Adrenal gland (tissue), 12 donors: ENCODE results near the gene PACRG. TPM values are rescaled to one million over a fixed set of nuclear protein-coding genes. Genes with fewer than 3 reads are reported as not detected.

Source experiments
- DNase-seq, 7 donors: peaks; one replicate each; pipeline ENCODE4 v3.0.0-alpha.2; 2019 to 2020
- H3K27ac ChIP-seq, 5 donors: fragments of 200-600 bp; sonication (generic) in 4 of 5; 1 replicate in 3 of 5; 2 replicates in 2 of 5; pipeline versions ENCODE4 v1.5.1 to v1.8.0; 2016 to 2020; ENCODE audit warnings: mild to moderate bottlenecking in 1 of 5
- H3K27me3 ChIP-seq: fragments of 200-600 bp; 2 replicates; pipeline ENCODE4 v1.8.0; 2021
- H3K36me3 ChIP-seq, 2 donors: fragments of 200-600 bp; replicated peaks in 1 of 2; 1 replicate in 1 of 2; 2 replicates in 1 of 2; pipeline versions ENCODE4 v1.5.1 to v1.8.0; 2018 to 2022
- H3K4me1 ChIP-seq, 2 donors: fragments of 200-600 bp; replicated peaks in 1 of 2; 1 replicate in 1 of 2; 2 replicates in 1 of 2; pipeline versions ENCODE4 v1.5.1 to v1.8.0; 2018 to 2021
- H3K4me3 ChIP-seq, 4 donors: fragments of 200-600 bp; sonication (generic) in 3 of 4; one replicate each; pipeline ENCODE4 v1.5.1; 2016 to 2018
- H3K9me3 ChIP-seq, 3 donors: fragments of 200-600 bp; sonication (generic) in 1 of 3; replicated peaks in 1 of 3; 1 replicate in 2 of 3; 2 replicates in 1 of 3; pipeline versions ENCODE4 v1.5.1 to v1.8.0; 2016 to 2021
- CTCF ChIP-seq, 6 experiments: fragments of 450-650 bp in 4 of 6; fragments of 200-600 bp in 2 of 6; sonication (generic) in 1 of 6; IDR thresholded peaks; 1 replicate in 5 of 6; 2 replicates in 1 of 6; pipeline versions ENCODE4 v1.5.1 to v1.8.0; 2016 to 2021; ENCODE audit warnings: antibody characterized with exemption in 6 of 6, mild to moderate bottlenecking in 2 of 6, moderate library complexity in 1 of 6
- POLR2A ChIP-seq, 2 donors: fragments of 450-650 bp; IDR thresholded peaks; one replicate each; pipeline ENCODE4 v1.6.1; 2017; ENCODE audit warnings: antibody characterized with exemption in 2 of 2, mild to moderate bottlenecking in 2 of 2, moderate library complexity in 1 of 2
- WGBS, 4 donors: extraction: QIAGEN DNeasy Blood & Tissue Kit in 2 of 4; methylation state at CpG; one replicate each; pipeline versions ENCODE4 v1.1.5 to v1.1.7; 2013 to 2017; 5-methylcytosine and 5-hydroxymethylcytosine counted together
- intact Hi-C, 2 donors: fragments of 100-400 bp; cut with DNase I; formaldehyde crosslinking; loops; one replicate each; pipeline versions ENCODE4 v1.14.1 to v1.15.0; 2022 to 2023
- polyA plus RNA-seq, 3 donors: library from polyadenylated mRNA; stranded (reverse); fragments of 200-250 nt in 2 of 3; fragments of 350-450 nt in 1 of 3; fragmentation: Illumina TruSeq in 1 of 3; extraction: RNeasy Lipid Tissue Mini Kit (QIAGEN cat#74804) in 1 of 3; gene quantifications; one replicate each; pipeline ENCODE4 v1.2.3, GENCODE V29; 2013 to 2014
- total RNA-seq, 9 donors: library from RNA; depleted of rRNA in 4 of 9; stranded (reverse); fragments of >200 nt in 4 of 9; fragments of 120-200 nt in 1 of 9; fragmentation: NEBNext Ultra II Directional in 1 of 9; extraction: Animal tissue kit (Norgen Biotek cat#: 25700) in 1 of 9; gene quantifications; one replicate each; pipeline versions ENCODE4 v1.1.0 to v1.2.4, GENCODE V29; 2013 to 2023
- donor health status: healthy with polysubstance abuse.
- donor health status: Bipolar disorder and iron deficiency.
- donor health status: DM: yes; HTN: yes; CAD: no.
- donor health status: DM: no; HTN: no; CAD: no.
- donor health status: DM: no; HTN: no; CAD: no.
- donor health status: DM: yes; HTN: yes; CAD: no.

Gene PACRG
- total and polyA plus RNA-seq, 12 donors, result 0.18 to 6.1 (median 1.4) TPM

DNA sequence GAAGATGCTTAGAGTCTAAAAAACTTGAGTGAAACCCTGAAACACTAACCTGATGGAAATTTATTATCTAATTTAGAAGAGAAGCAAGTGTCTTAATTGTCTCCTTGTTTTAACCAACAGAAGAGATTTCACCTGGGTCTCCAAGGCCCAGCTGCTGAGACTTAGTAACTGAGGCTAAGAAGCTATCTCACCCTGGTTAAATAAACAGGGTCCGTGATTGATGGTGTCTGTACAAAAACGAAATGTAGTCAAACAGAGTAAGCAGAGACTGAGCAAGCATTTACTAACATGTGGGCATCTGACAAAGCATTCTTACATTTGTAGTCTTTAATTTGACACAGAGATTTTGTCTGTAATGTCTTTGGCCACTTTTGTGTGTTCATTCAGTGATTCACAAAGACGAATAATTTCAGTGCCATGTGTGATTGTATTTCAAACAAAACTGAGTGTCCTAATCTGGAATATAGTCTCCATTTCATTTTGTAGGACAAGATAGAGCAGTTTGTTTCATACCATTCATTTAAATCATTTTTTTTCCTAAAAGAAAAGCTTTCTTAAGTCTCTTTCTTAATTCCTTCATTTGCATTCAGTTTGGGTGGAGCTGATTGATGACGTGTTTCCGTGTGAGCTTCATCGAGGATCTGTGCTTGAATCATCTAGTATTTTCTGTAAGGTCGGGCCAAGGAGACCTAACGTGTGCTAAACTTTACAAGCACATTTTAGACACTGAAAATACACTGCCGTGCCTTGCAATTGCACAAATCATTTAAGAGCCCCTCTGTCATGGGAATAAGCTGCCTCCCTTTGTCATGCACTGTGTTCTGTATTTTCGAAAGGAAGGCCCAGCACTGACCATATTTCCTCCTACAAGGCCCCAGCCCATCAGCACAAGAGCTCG is 516.2 kb downstream of the PACRG start:
- DNase-seq, result no peak
- TF ChIP-seq POLR2A (IDR thresholded peaks at IDR 0.05) (no peak), CTCF (IDR thresholded peaks at IDR 0.05) (no peak)
- H3K4me3 ChIP-seq, result no peak overlapping the region
- H3K27ac ChIP-seq, result no peak overlapping the region
- WGBS, 4 donors, result 71 to 89% (median 80%) methylated on average over 11 of the region's 11 CpGs
- H3K36me3 ChIP-seq, result no peaks in the 10 kb centered on the region
- no peaks in the 10 kb centered on the region for H3K27me3 ChIP-seq
- intact Hi-C loops, result no loop called here
- no peaks in the 10 kb centered on the region for H3K9me3 ChIP-seq
- H3K4me1 ChIP-seq, result no peaks in the 10 kb centered on the region

GRCh38 chr6:163248051-163248450 is 520.3 kb downstream of the PACRG start:
- no peaks in the 10 kb centered on the region for H3K9me3 ChIP-seq
- intact Hi-C loops, result no loop called here
- no peak overlapping the region for H3K27ac ChIP-seq
- no peaks in the 10 kb centered on the region for H3K4me1 ChIP-seq
- TF ChIP-seq CTCF (IDR thresholded peaks at IDR 0.05), result no peak
- no peak for TF ChIP-seq POLR2A (IDR thresholded peaks at IDR 0.05)
- no peak for DNase-seq
- H3K36me3 ChIP-seq, result no peaks in the 10 kb centered on the region
- H3K4me3 ChIP-seq, result no peak overlapping the region
- no peaks in the 10 kb centered on the region for H3K27me3 ChIP-seq
- 91 to 95% (median 93%) methylated on average over 4 of the region's 4 CpGs for WGBS, 4 donors

DNA sequence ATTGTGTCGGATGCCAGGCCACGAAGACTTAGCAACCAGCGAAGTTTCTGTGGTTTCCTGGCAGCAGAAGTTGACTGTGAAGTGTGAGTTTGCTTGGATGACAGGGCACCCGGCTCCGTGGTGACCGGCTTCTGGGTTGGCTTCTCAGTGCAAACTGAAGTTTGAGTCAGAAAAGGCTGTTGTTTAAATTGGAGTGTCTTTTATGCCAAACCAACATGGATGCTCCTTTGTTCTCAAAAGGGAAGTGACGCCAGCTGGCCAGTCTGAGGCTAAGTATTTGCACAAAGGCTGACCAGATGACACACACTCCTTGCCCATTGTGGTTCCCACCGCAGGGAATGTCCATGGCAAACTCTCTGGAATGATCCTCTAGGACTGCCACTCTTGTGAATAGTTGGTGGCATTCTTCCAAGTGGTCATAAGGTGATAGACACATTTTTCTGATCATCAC is 521.9 kb downstream of the PACRG start:
- no peaks in the 10 kb centered on the region for H3K27me3 ChIP-seq
- intact Hi-C loops, result no loop called here
- no peak for TF ChIP-seq POLR2A (IDR thresholded peaks at IDR 0.05)
- no peak for TF ChIP-seq CTCF (IDR thresholded peaks at IDR 0.05)
- 72 to 88% (median 79%) methylated on average over 1 to 8 of the region's 8 CpGs for WGBS, 4 donors
- no peak overlapping the region for H3K4me3 ChIP-seq
- H3K27ac ChIP-seq, result no peak overlapping the region
- no peaks in the 10 kb centered on the region for H3K9me3 ChIP-seq
- no peaks in the 10 kb centered on the region for H3K36me3 ChIP-seq
- DNase-seq, result no peak
- H3K4me1 ChIP-seq, result no peaks in the 10 kb centered on the region

- Histone ChIP-seq H3K4me1 (no peaks in the 10 kb centered on the region), H3K36me3 (no peaks in the 10 kb centered on the region), H3K27me3 (no peaks in the 10 kb centered on the region), H3K27ac (no peak overlapping the region), H3K4me3 (no peak overlapping the region), H3K9me3 (no peaks in the 10 kb centered on the region)
- peak in 1 of 7 donors; percentile 4 for DNase-seq
- no peak for TF ChIP-seq CTCF (IDR thresholded peaks at IDR 0.05)
- no peak for TF ChIP-seq POLR2A (IDR thresholded peaks at IDR 0.05)
- 69 to 76% (median 71%) methylated on average over 4 of the region's 4 CpGs for WGBS, 4 donors
- intact Hi-C loops, result no loop called here
Observed at GRCh38 chr6:163250116-163250515, 522.3 kb downstream of the PACRG start.
